Urinary bladder (tissue), 4 donors: ENCODE measurements around the gene RPL19. TPM values are rescaled to one million over a fixed set of nuclear protein-coding genes. Genes with fewer than 3 reads are reported as not detected.
A peak's percentile ranks its signal among the peaks of the same experiment; 100 is the strongest.

ENCODE experiments used
- DNase-seq: peaks from one replicate; pipeline ENCODE4 v3.0.0-alpha.2; 2015; ENCODE audit errors: extremely low spot score
- H3K27ac ChIP-seq: one replicate; pipeline ENCODE4 v1.5.1; 2013; ENCODE audit warnings: low read depth, mild to moderate bottlenecking, moderate library complexity
- H3K36me3 ChIP-seq: one replicate; pipeline ENCODE4 v1.6.1; 2013; ENCODE audit warnings: mild to moderate bottlenecking, moderate library complexity; ENCODE audit not compliant: insufficient read depth
- H3K4me1 ChIP-seq: one replicate; pipeline ENCODE4 v1.6.1; 2013; ENCODE audit warnings: mild to moderate bottlenecking, moderate library complexity; ENCODE audit not compliant: insufficient read depth
- H3K4me3 ChIP-seq: one replicate; pipeline ENCODE4 v1.5.1; 2013; ENCODE audit warnings: low read depth, low read length
- WGBS: extraction: QIAGEN DNeasy Blood & Tissue Kit; methylation state at CpG from one replicate; pipeline ENCODE4 v1.1.7; 2013; 5-methylcytosine and 5-hydroxymethylcytosine counted together
- polyA plus RNA-seq: library from polyadenylated mRNA; stranded (reverse); fragments of 200-250 nt; gene quantifications from one replicate; pipeline ENCODE4 v1.2.3, GENCODE V29; 2013
- total RNA-seq: library from RNA; depleted of rRNA; stranded (reverse); fragments of >200 nt; gene quantifications from one replicate; pipeline ENCODE4 v1.2.3, GENCODE V29; 2014
- donor health status: healthy with polysubstance abuse.
- donor health status: healthy.

Gene RPL19
- total RNA-seq (1,329 TPM), polyA plus RNA-seq (2,653 TPM)

GRCh38 chr17:39200070-39200879, at the start of gene RPL19:
TSS of gene RPL19 (plus strand) at chr17:39200283. CDS start at chr17:39200345, 62 bp downstream.
- peak within 1 kb of the TSS; percentile 75 for H3K4me3 ChIP-seq
- H3K27ac ChIP-seq, result peak within 1 kb of the TSS; percentile 90
- no peak for DNase-seq
- peaks cover 9% of the 10 kb centered on the region for H3K36me3 ChIP-seq
- under 1% methylated on average over 52 of the region's 52 CpGs for WGBS
- no peaks in the 10 kb centered on the region for H3K4me1 ChIP-seq

- DNase-seq, result no peak
- no peak overlapping the region for H3K27ac ChIP-seq
- WGBS, result 52% methylated on average over 5 of the region's 5 CpGs
- peak overlapping the region; percentile 49 for H3K4me3 ChIP-seq
- no peaks in the 10 kb centered on the region for H3K4me1 ChIP-seq
- H3K36me3 ChIP-seq, result no peaks in the 10 kb centered on the region
These were observed 49.3 kb upstream of the RPL19 start for GRCh38 chr17:39150795-39151149.

GRCh38 chr17:39151150-39151942, 48.7 kb upstream of the RPL19 start, which contains the start of gene PLXDC1:
TSS of gene PLXDC1 (minus strand) at chr17:39151637. CDS start at chr17:39151437, 200 bp downstream.
- Histone ChIP-seq H3K36me3 (no peaks in the 10 kb centered on the region), H3K4me1 (no peaks in the 10 kb centered on the region), H3K4me3 (peak within 1 kb of the TSS; percentile 49), H3K27ac (no peak within 1 kb of the TSS)
- 2% methylated on average over 62 of the region's 68 CpGs for WGBS
- DNase-seq, result no peak

GRCh38 chr17:39151943-39152818, 47.9 kb upstream of the RPL19 start:
- no peak overlapping the region for H3K27ac ChIP-seq
- H3K4me3 ChIP-seq, result peak overlapping the region; percentile 49
- H3K36me3 ChIP-seq, result no peaks in the 10 kb centered on the region
- WGBS, result 18% methylated on average over 25 of the region's 25 CpGs
- H3K4me1 ChIP-seq, result no peaks in the 10 kb centered on the region
- no peak for DNase-seq

GRCh38 chr17:39153599-39154051, 46.5 kb upstream of the RPL19 start:
- no peaks in the 10 kb centered on the region for H3K4me1 ChIP-seq
- no peaks in the 10 kb centered on the region for H3K36me3 ChIP-seq
- WGBS, result under 1% methylated on average over 16 of the region's 16 CpGs
- DNase-seq, result peak; percentile 91
- H3K27ac ChIP-seq, result peak overlapping the region; percentile 85
- peak overlapping the region; percentile 71 for H3K4me3 ChIP-seq

- no peak for DNase-seq
- Histone ChIP-seq H3K27ac (no peak overlapping the region), H3K4me3 (no peak overlapping the region), H3K36me3 (no peaks in the 10 kb centered on the region), H3K4me1 (no peaks in the 10 kb centered on the region)
- WGBS, result 53% methylated on average over 2 of the region's 2 CpGs
These were observed 44.4 kb upstream of the RPL19 start for GRCh38 chr17:39155654-39156053.

- Histone ChIP-seq H3K4me3 (no peak overlapping the region), H3K27ac (no peak overlapping the region), H3K36me3 (no peaks in the 10 kb centered on the region), H3K4me1 (no peaks in the 10 kb centered on the region)
- no peak for DNase-seq
- 63% methylated on average over 7 of the region's 7 CpGs for WGBS
These were observed 43.6 kb upstream of the RPL19 start for GRCh38 chr17:39156491-39156890.

- no peak for DNase-seq
- Histone ChIP-seq H3K4me1 (no peaks in the 10 kb centered on the region), H3K36me3 (no peaks in the 10 kb centered on the region), H3K4me3 (no peak overlapping the region), H3K27ac (no peak overlapping the region)
- WGBS, result 86% methylated on average over 2 of the region's 2 CpGs
These were observed 41.5 kb upstream of the RPL19 start for GRCh38 chr17:39158623-39159022.

GRCh38 chr17:39161962-39162361, 38.1 kb upstream of the RPL19 start:
- no peak overlapping the region for H3K4me3 ChIP-seq
- H3K27ac ChIP-seq, result no peak overlapping the region
- no peaks in the 10 kb centered on the region for H3K36me3 ChIP-seq
- 66% methylated on average over 2 of the region's 2 CpGs for WGBS
- H3K4me1 ChIP-seq, result no peaks in the 10 kb centered on the region
- DNase-seq, result no peak

- Histone ChIP-seq H3K4me3 (peak overlapping the region; percentile 43), H3K4me1 (no peaks in the 10 kb centered on the region), H3K27ac (no peak overlapping the region), H3K36me3 (no peaks in the 10 kb centered on the region)
- DNase-seq, result peak; percentile 77
- under 1% methylated on average over 15 of the region's 15 CpGs for WGBS
These were observed 35.4 kb upstream of the RPL19 start for GRCh38 chr17:39164675-39165143.

GRCh38 chr17:39165178-39165840, 34.8 kb upstream of the RPL19 start:
- H3K4me1 ChIP-seq, result no peaks in the 10 kb centered on the region
- no peak for DNase-seq
- WGBS, result 10% methylated on average over 51 of the region's 51 CpGs
- no peak overlapping the region for H3K27ac ChIP-seq
- H3K36me3 ChIP-seq, result no peaks in the 10 kb centered on the region
- H3K4me3 ChIP-seq, result peak overlapping the region; percentile 43

GRCh38 chr17:39165841-39166349, 34.2 kb upstream of the RPL19 start, which contains the start of gene ARL5C:
TSS of gene ARL5C (minus strand) at chr17:39166161. CDS start at chr17:39165760, 401 bp downstream.
- DNase-seq, result no peak

More at GRCh38 chr17:39165841-39166349, 34.2 kb upstream of the RPL19 start, which contains the start of gene ARL5C:
- H3K4me3 ChIP-seq, result peak within 1 kb of the TSS; percentile 43
- no peak within 1 kb of the TSS for H3K27ac ChIP-seq
- 54% methylated on average over 17 of the region's 17 CpGs for WGBS
- H3K36me3 ChIP-seq, result no peaks in the 10 kb centered on the region
- H3K4me1 ChIP-seq, result no peaks in the 10 kb centered on the region
